Measurements from ENCODE around the gene SHROOM3.
"Not testable (repeated sequence)": the region's sequence is repeated elsewhere in the genome, so short reads cannot be mapped to it uniquely, and the experiment has no call there.

SHROOM3 gene

DNA sequence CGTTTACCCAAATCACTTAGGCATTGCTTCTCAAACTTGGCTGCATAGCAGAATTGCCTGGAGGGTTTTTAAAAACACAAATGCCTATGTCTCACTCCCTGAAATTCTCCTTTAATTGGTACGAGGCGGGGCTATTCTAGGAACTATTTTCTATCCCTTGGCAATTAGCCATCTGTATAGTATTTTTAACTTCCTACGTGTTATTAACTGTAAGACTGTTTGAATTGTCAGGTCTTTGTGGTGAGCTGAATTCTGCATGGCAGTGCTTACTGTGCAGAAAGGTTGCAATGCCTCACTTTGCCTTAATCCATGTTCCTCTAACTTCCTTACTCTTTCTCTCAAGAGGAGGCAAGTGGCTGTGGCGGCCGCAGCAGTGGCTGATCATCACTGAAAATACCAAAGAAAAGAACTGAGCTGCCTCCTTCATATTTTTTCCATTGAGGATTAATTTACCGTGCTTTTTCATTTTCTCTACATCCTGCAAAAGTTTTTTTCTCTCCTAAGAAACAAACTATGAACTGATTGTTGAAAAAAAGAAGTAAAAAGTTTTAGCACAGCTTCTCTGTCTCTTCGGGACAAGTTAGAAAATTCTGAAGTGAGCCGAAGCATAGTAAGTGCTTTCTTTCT is at the start of gene SHROOM3:
SHROOM3 (plus strand) TSS at position 329 of the 627 bp plus-strand sequence. CDS start 824 bp downstream, outside the sequence.
- no peaks in the 10 kb centered on the region for H3K9me3 ChIP-seq (ENCODE audit: control insufficient read depth, low read length)
- H3K4me1 ChIP-seq (ENCODE audit: control insufficient read depth, insufficient read depth, low read length), result peaks cover 5% of the 10 kb centered on the region
- no peak within 1 kb of the TSS for H3K4me3 ChIP-seq (ENCODE audit: low read length)
- no peaks in the 10 kb centered on the region for H3K36me3 ChIP-seq (ENCODE audit: control insufficient read depth, insufficient read depth, low read length)
- H3K9ac ChIP-seq (ENCODE audit: low read length), result peak within 1 kb of the TSS; percentile 8
- no peaks in the 10 kb centered on the region for H3K27me3 ChIP-seq (ENCODE audit: control insufficient read depth, insufficient read depth, low read length)

DNA sequence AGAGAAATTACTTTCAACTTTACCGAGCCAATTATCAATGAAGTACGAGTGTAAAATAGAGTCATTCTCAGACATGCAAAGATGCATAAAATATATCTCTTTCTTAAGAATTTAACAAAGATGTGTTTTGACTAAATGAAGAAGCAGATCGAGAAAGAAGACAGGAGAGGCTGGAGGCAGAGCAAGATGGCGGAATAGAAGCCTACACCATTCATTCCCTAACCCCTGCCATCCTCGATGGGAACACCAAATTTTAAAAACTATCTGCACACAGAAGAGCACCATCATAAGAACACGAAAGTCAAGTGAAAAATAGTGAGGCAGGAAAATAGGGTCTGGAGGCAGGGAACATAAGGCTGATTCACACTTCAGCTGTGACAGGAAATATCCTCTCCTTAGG is 49.1 kb upstream of the SHROOM3 start:
- Histone ChIP-seq H3K9me3 (ENCODE audit: control insufficient read depth, low read length) (no peaks in the 10 kb centered on the region), H3K9ac (ENCODE audit: low read length) (no peak overlapping the region), H3K36me3 (ENCODE audit: control insufficient read depth, insufficient read depth, low read length) (no peaks in the 10 kb centered on the region), H3K4me3 (ENCODE audit: low read length) (no peak overlapping the region), H3K27me3 (ENCODE audit: control insufficient read depth, insufficient read depth, low read length) (no peaks in the 10 kb centered on the region), H3K4me1 (ENCODE audit: control insufficient read depth, insufficient read depth, low read length) (no peaks in the 10 kb centered on the region)

DNA sequence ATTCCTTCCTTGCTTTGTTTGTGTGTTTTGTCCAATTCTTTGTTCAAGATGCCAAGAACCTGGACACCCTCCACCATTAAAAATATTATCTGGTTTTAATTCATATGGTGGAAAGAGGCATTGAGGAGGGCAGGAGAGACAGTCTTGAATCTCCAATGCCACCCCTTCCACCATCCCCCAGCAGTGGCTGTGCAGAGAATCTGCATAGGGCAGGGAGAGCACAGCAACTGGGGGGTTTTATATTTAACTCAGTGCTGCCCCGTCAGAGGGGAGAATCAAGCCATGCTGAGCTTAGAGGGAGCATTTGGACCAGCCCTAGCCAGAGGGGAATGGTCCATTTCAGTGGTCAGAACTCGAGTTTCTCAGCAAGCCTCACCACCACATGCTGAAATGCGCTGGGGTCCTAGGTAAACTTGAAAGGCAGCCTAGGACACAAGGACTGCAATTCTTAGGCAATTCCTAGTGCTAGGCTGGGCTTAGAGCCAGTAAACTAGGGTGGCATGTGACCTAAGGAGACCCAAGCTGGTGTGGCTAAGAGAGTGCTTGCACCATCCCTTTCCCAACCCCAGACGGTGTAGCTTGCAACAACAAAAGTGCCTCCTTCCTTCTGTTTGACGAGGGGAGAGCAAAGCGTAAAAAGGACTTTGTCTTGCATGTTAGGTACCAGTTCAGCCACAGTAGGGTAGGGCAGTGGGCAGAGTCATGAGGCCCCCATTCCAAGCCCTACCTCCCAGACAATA is 48.3 kb upstream of the SHROOM3 start:
- H3K4me3 ChIP-seq (ENCODE audit: low read length), result no peak overlapping the region
- no peaks in the 10 kb centered on the region for H3K36me3 ChIP-seq (ENCODE audit: control insufficient read depth, insufficient read depth, low read length)

DNA sequence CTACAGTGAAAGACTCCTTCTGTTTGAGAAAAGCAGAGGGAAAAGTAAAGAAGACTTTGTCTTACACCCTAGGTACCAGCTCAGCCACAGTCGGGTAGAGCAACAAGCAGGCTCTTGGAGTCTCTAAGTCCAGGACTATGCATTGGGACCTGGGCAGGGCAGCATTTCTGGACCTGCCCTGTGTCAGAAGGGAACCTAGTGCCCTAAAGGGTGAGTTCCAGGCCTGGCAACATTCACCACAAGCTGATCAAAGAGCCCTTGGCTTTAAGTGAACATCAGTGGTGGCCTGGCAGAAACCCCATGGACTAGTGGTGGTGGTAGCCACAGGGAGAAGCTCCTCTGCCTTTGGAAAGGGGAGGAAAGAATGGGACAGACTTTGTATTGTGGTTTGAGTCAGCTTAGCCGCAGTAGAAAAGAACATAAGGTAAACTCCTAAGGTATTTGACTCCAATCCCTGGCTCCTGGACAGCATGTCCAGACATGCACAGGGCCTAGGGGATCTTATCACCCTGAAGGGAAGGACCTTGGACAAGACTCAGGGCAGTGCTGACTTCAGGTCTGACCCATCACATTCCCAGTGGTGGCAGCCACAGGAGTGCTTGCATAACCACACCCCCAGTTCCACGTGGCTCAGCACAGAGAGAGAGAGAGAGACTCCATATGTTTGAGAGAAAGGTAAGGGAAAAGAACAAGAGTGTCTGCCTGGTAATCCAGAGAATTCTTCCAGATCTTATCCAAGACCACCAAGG is 46.7 kb upstream of the SHROOM3 start:
- H3K9me3 ChIP-seq (ENCODE audit: control insufficient read depth, low read length), result no peaks in the 10 kb centered on the region
- no peaks in the 10 kb centered on the region for H3K27me3 ChIP-seq (ENCODE audit: control insufficient read depth, insufficient read depth, low read length)
- H3K9ac ChIP-seq (ENCODE audit: low read length), result no peak overlapping the region
- H3K4me1 ChIP-seq (ENCODE audit: control insufficient read depth, insufficient read depth, low read length), result no peaks in the 10 kb centered on the region
- no peaks in the 10 kb centered on the region for H3K36me3 ChIP-seq (ENCODE audit: control insufficient read depth, insufficient read depth, low read length)
- no peak overlapping the region for H3K4me3 ChIP-seq (ENCODE audit: low read length)

More for the DNA sequence above, 48.3 kb upstream of the SHROOM3 start:
- H3K27me3 ChIP-seq (ENCODE audit: control insufficient read depth, insufficient read depth, low read length), result no peaks in the 10 kb centered on the region
- H3K4me1 ChIP-seq (ENCODE audit: control insufficient read depth, insufficient read depth, low read length), result no peaks in the 10 kb centered on the region
- H3K9me3 ChIP-seq (ENCODE audit: control insufficient read depth, low read length), result no peaks in the 10 kb centered on the region
- no peak overlapping the region for H3K9ac ChIP-seq (ENCODE audit: low read length)

DNA sequence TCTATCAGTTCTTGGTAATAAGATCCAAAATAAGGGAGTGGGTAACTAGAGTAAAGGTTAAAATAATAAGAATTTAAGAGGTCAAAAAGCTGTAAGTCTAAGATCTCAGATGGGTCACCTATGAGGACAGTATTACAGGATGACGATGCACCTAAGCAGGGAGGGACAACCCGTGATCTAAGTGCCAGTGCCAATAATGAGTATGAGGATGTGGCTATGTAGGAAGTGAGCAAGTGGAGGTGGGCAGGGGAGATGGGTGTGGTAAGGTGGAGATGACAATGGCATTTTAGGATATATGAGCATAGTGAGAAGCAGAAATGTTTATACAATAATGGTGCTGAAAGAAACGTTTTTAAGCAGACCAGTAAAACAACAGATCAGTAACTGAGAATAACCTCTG is 33.4 kb upstream of the SHROOM3 start:
- Histone ChIP-seq H3K9ac (ENCODE audit: low read length) (no peak overlapping the region), H3K4me3 (ENCODE audit: low read length) (no peak overlapping the region), H3K36me3 (ENCODE audit: control insufficient read depth, insufficient read depth, low read length) (no peaks in the 10 kb centered on the region), H3K4me1 (ENCODE audit: control insufficient read depth, insufficient read depth, low read length) (no peaks in the 10 kb centered on the region), H3K27me3 (ENCODE audit: control insufficient read depth, insufficient read depth, low read length) (no peaks in the 10 kb centered on the region), H3K9me3 (ENCODE audit: control insufficient read depth, low read length) (no peaks in the 10 kb centered on the region)

DNA sequence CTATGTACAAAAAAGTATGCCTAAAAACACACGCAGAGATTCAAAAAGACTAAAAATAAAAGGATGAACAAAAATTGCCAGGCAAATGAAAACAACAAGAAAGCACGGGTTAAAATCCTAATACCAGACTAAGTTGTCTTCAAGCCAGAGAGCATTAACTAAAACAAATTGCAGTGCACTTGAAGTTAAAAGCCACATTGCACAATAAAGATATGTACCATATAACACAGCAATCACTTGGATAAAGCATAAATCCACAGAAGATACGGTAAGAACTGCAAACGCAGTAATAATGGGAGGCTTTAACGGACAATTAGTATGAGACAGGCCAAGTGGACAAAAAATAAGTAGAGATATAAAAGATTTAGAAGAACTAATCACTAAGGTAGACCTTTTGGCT is 28.9 kb upstream of the SHROOM3 start:
- Histone ChIP-seq H3K9me3 (ENCODE audit: control insufficient read depth, low read length) (no peaks in the 10 kb centered on the region), H3K4me3 (ENCODE audit: low read length) (no peak overlapping the region), H3K4me1 (ENCODE audit: control insufficient read depth, insufficient read depth, low read length) (no peaks in the 10 kb centered on the region), H3K36me3 (ENCODE audit: control insufficient read depth, insufficient read depth, low read length) (no peaks in the 10 kb centered on the region), H3K27me3 (ENCODE audit: control insufficient read depth, insufficient read depth, low read length) (no peaks in the 10 kb centered on the region), H3K9ac (ENCODE audit: low read length) (no peak overlapping the region)

DNA sequence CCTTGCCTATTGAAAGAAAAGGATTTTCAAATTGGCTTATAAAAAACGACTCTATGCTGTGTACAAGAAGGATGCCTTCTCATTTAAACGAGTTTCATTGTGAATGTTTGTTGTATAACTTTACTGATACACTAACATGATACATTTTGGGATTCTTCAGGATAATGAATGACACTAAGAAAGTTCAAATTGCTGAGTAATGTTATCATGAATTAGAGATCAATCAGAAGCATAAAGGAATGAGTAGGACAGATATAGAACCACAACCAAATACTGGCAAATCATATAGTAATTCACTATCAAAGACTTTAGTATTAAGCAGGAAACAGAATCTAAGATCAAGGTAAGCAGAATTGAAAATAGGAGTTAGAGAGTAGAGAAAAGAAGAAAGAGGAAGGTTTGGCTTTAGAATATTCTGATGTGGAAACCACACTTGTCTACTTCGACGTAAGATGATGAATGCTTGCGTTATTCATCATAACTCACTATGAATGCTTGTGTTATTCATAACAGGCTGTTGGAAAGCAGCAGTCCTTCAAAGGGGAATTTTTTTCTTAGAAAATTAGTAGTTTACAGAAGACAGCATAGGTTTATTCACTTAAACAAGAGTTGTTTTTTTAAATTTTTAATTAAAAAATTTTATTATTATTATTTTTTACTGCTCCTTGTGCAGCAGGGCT is 27.4 kb upstream of the SHROOM3 start:
- Histone ChIP-seq H3K4me3 (ENCODE audit: low read length) (no peak overlapping the region), H3K27me3 (ENCODE audit: control insufficient read depth, insufficient read depth, low read length) (no peaks in the 10 kb centered on the region), H3K9me3 (ENCODE audit: control insufficient read depth, low read length) (no peaks in the 10 kb centered on the region), H3K4me1 (ENCODE audit: control insufficient read depth, insufficient read depth, low read length) (no peaks in the 10 kb centered on the region), H3K9ac (ENCODE audit: low read length) (no peak overlapping the region), H3K36me3 (ENCODE audit: control insufficient read depth, insufficient read depth, low read length) (no peaks in the 10 kb centered on the region)

DNA sequence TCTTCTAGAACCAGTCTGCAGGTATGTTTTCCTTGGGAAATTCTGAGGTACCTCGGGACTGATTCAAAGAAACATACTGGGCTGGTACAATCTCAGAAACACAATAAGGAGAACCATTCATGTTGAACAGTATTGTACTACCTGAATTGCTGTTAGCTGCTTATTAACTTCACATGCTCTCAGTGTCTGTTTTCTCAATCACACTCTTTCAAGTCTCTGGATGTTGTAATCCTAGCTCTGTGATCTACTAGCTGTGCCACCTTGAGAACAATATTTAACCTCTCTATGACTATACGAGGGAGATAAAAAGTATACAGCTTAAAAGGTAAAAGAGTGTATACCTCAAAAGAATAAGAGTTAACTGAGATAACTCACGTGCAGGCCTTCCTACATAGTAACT is 24.4 kb upstream of the SHROOM3 start:
- H3K9me3 ChIP-seq (ENCODE audit: control insufficient read depth, low read length), result no peaks in the 10 kb centered on the region
- H3K9ac ChIP-seq (ENCODE audit: low read length), result no peak overlapping the region
- no peak overlapping the region for H3K4me3 ChIP-seq (ENCODE audit: low read length)
- H3K4me1 ChIP-seq (ENCODE audit: control insufficient read depth, insufficient read depth, low read length), result no peaks in the 10 kb centered on the region
- H3K36me3 ChIP-seq (ENCODE audit: control insufficient read depth, insufficient read depth, low read length), result no peaks in the 10 kb centered on the region
- no peaks in the 10 kb centered on the region for H3K27me3 ChIP-seq (ENCODE audit: control insufficient read depth, insufficient read depth, low read length)

DNA sequence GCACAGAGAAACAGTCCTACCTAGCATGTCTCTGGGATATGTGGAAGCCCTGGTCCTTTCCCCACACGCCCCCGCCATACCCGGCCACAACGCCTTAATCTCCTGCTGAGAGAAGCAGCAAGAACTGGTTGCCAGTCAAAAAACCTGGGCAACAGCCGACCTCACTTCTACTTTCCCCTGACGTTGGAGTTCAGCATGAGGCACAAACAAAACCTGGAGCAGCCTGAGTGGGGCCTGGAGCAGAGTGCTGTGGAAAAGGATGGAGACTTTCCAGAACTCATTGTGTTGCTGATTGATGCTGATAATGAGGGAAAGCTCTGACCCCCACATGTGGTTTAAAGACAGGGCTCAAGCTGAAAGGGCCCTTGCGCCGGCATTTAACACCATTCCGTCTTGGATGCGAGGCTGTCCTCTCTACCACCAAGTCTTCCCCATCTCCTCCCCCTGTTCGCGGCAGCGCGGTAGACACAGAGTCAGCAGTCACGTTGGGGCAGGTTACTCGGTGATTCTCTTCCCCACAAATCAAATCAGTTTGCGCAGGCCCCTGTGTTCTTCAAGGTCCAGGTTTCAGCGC is 14.8 kb upstream of the SHROOM3 start:
- peak overlapping the region; percentile 61 for H3K9ac ChIP-seq (ENCODE audit: low read length)
- H3K36me3 ChIP-seq (ENCODE audit: control insufficient read depth, insufficient read depth, low read length), result no peaks in the 10 kb centered on the region
- no peaks in the 10 kb centered on the region for H3K9me3 ChIP-seq (ENCODE audit: control insufficient read depth, low read length)
- peaks cover 3% of the 10 kb centered on the region for H3K27me3 ChIP-seq (ENCODE audit: control insufficient read depth, insufficient read depth, low read length)
- H3K4me1 ChIP-seq (ENCODE audit: control insufficient read depth, insufficient read depth, low read length), result no peaks in the 10 kb centered on the region
- H3K4me3 ChIP-seq (ENCODE audit: low read length), result no peak overlapping the region

DNA sequence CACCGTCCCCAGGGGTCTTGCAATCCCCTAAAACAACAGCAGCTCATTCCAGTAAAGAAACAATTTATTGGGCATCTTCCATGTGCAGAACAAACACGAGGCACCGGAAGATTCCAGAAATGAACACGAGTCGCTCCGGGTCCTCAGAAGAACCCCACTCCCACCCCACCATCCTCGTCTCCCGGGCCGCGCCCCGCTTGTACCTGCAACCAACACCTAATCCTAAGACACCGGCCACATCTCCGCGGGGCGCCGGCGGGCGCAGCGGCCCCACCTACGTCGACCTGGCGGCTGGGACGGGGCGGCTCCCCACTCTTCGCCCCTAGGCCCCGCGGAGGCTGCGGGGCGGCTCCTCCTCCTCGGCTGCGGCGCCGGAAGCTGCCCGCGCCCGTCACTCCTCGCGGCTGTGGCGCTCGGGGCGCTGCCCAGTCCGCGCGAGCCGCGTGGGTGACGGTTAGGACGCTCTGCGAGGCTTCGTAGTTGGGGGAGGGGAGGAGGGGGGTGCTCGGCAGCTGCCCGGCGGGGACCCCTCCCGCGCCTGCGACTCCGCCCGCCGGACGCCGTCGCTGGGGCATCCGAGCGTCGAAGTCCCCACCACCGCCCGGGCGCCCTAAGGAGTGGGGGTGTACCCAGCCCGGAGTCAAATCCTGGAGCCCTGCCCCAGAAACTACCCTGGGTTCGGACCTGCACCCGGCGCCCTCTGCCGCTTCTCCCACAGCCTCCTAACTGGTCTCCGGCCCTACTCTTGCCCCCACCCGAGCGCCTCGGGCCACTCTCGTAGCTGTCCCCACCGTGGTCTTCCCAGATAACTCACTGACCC is 14.1 kb upstream of the SHROOM3 start, which contains the start of gene CCDC158:
CCDC158 (minus strand) TSS at position 380 of the 820 bp plus-strand sequence. CDS start 17,934 bp downstream, outside the sequence.
- Histone ChIP-seq H3K27me3 (ENCODE audit: control insufficient read depth, insufficient read depth, low read length) (peaks cover 3% of the 10 kb centered on the region), H3K9me3 (ENCODE audit: control insufficient read depth, low read length) (no peaks in the 10 kb centered on the region), H3K9ac (ENCODE audit: low read length) (peak within 1 kb of the TSS; percentile 61), H3K36me3 (ENCODE audit: control insufficient read depth, insufficient read depth, low read length) (no peaks in the 10 kb centered on the region), H3K4me3 (ENCODE audit: low read length) (no peak within 1 kb of the TSS), H3K4me1 (ENCODE audit: control insufficient read depth, insufficient read depth, low read length) (no peaks in the 10 kb centered on the region)

DNA sequence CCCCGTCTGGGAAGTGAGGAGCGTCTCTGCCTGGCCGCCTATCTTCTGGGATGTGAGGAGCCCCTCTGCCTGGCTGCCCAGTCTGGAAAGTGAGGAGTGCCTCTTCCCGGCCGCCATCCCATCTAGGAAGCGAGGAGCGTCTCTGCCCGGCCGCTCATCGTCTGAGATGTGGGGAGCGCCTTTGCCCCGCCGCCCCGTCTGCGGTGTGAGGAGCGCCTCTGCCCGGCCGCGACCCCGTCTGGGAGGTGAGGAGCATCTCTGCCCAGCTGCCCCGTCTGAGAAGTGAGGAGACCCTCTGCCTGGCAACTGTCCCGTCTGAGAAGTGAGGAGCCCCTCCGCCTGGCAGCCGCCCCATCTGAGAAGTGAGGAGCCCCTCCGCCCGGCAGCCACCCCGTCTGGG is 11.9 kb upstream of the SHROOM3 start:
- H3K4me1 ChIP-seq (ENCODE audit: control insufficient read depth, insufficient read depth, low read length), result not testable (repeated sequence)

More for the DNA sequence above, 11.9 kb upstream of the SHROOM3 start:
- H3K27me3 ChIP-seq (ENCODE audit: control insufficient read depth, insufficient read depth, low read length); H3K36me3 ChIP-seq (ENCODE audit: control insufficient read depth, insufficient read depth, low read length); H3K9ac ChIP-seq (ENCODE audit: low read length); H3K9me3 ChIP-seq (ENCODE audit: control insufficient read depth, low read length); H3K4me3 ChIP-seq (ENCODE audit: low read length): not testable (repeated sequence)
